GM12801 (cell line): ENCODE data around the gene IL20.

Source experiments
- CTCF ChIP-seq: IDR thresholded peaks from one replicate; pipeline ENCODE4 v1.5.1; 2011; ENCODE audit warnings: control low read depth; ENCODE audit not compliant: insufficient read length; ENCODE audit errors: extremely low read depth

Gene IL20

GRCh38 chr1:206903687-206904086 lies 38.3 kb downstream of the IL20 start:
- TF ChIP-seq CTCF, result no peak

GRCh38 chr1:206904423-206905142 lies 39.2 kb downstream of the IL20 start:
- no peak for TF ChIP-seq CTCF

GRCh38 chr1:206905295-206906164 lies 40.1 kb downstream of the IL20 start:
- TF ChIP-seq CTCF, result no peak

- TF ChIP-seq CTCF, result no peak
These were observed 42.0 kb downstream of the IL20 start for GRCh38 chr1:206907304-206907991.

GRCh38 chr1:206908038-206908437 lies 42.6 kb downstream of the IL20 start:
- TF ChIP-seq CTCF, result no peak

GRCh38 chr1:206909161-206909882 lies 43.9 kb downstream of the IL20 start:
- TF ChIP-seq CTCF, result no peak
